A549 (cell line): ENCODE results near the gene CLEC20A.

Experiments
- BHLHE40 ChIP-seq: IDR thresholded peaks from 2 replicates; pipeline ENCODE4 v1.6.1; 2012; ENCODE audit warnings: low read depth, low read length, inconsistent platforms
- ESRRA ChIP-seq: fragments of 150-350 bp; IDR thresholded peaks from 2 replicates; pipeline ENCODE4 v1.6.1; 2014; ENCODE audit warnings: mild to moderate bottlenecking, low read length, borderline replicate concordance
- NR3C1 ChIP-seq: fragments of >200 bp; sonication (Bioruptor Twin); formaldehyde crosslinking; IDR thresholded peaks from 3 replicates; pipeline ENCODE4 v1.6.1; 2017
- RAD21 ChIP-seq, 2 experiments: fragments of >200 bp in 1 of 2; sonication (Bioruptor Twin) in 1 of 2; formaldehyde crosslinking in 1 of 2; IDR thresholded peaks in 1 of 2; conservative IDR thresholded peaks in 1 of 2; 2 replicates in 1 of 2; 3 replicates in 1 of 2; pipeline ENCODE4 v1.6.1; 2012 to 2018; ENCODE audit warnings: inconsistent platforms in 1 of 2
- SMC3 ChIP-seq: fragments of >200 bp; sonication (Bioruptor Twin); formaldehyde crosslinking; IDR thresholded peaks from 3 replicates; pipeline ENCODE4 v1.6.1; 2018; ENCODE audit warnings: inconsistent platforms
- TF ChIP-seq, protein P1 (sequence below): fragments of >200 bp; sonication (Bioruptor Twin); formaldehyde crosslinking; IDR thresholded peaks from 3 replicates; pipeline ENCODE4 v1.5.1; 2016

DNA sequence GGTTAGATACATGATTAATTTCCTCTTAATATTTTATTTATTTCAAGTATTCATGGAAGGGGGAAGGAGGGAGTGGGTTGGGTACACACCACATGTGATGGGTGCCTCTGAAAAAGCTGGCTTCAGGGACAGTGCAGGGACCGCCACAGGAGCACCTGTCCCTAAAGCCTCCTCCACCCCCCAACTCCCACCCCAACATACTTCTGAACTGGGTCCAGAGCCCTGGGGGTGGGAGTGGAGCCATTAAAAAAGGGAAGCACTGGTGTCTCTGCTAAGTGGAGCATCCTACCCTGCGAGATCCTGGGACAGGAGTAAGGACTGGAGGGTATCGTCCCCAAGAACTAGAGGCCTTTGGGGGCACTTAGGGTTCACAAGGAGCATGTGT, 5.6 kb upstream of the CLEC20A start:
- TF ChIP-seq BHLHE40 (no peak), ESRRA (no peak), SMC3 (no peak), RAD21 (conservative IDR thresholded peaks at IDR 0.05 in 1 of 2, IDR thresholded peaks at IDR 0.05 in 1 of 2) (no peak), NR3C1 (no peak)
- TF ChIP-seq, protein P1, sequence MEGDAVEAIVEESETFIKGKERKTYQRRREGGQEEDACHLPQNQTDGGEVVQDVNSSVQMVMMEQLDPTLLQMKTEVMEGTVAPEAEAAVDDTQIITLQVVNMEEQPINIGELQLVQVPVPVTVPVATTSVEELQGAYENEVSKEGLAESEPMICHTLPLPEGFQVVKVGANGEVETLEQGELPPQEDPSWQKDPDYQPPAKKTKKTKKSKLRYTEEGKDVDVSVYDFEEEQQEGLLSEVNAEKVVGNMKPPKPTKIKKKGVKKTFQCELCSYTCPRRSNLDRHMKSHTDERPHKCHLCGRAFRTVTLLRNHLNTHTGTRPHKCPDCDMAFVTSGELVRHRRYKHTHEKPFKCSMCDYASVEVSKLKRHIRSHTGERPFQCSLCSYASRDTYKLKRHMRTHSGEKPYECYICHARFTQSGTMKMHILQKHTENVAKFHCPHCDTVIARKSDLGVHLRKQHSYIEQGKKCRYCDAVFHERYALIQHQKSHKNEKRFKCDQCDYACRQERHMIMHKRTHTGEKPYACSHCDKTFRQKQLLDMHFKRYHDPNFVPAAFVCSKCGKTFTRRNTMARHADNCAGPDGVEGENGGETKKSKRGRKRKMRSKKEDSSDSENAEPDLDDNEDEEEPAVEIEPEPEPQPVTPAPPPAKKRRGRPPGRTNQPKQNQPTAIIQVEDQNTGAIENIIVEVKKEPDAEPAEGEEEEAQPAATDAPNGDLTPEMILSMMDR, result no peak
